Spleen (tissue), 11 donors: Measurements from ENCODE around the gene LSAMP. TPM values are rescaled to one million over a fixed set of nuclear protein-coding genes. Genes with fewer than 3 reads are reported as not detected.

Source experiments
- DNase-seq: peaks from one replicate; pipeline ENCODE4 v3.0.0-alpha.2; 2020
- H3K27ac ChIP-seq, 8 donors: fragments of 200-600 bp; sonication (generic) in 7 of 8; 1 replicate in 4 of 8; 2 replicates in 4 of 8; pipeline versions ENCODE4 v1.5.0 to v1.8.0; 2016 to 2021; ENCODE audit warnings: inconsistent platforms in 4 of 8, mild to moderate bottlenecking in 4 of 8, moderate library complexity in 1 of 8
- H3K27me3 ChIP-seq, 7 donors: fragments of 200-600 bp; sonication (generic) in 6 of 7; replicated peaks in 1 of 7; 1 replicate in 4 of 7; 2 replicates in 3 of 7; pipeline versions ENCODE4 v1.5.0 to v1.8.0; 2016 to 2021; ENCODE audit warnings: inconsistent platforms in 3 of 7, mild to moderate bottlenecking in 1 of 7
- H3K36me3 ChIP-seq, 6 donors: fragments of 200-600 bp; sonication (generic) in 5 of 6; 1 replicate in 4 of 6; 2 replicates in 2 of 6; pipeline versions ENCODE4 v1.5.0 to v1.8.0; 2016 to 2021; ENCODE audit warnings: inconsistent platforms in 2 of 6
- H3K4me1 ChIP-seq, 6 donors: fragments of 200-600 bp; sonication (generic) in 5 of 6; 1 replicate in 3 of 6; 2 replicates in 3 of 6; pipeline versions ENCODE4 v1.5.0 to v1.8.0; 2016 to 2021; ENCODE audit warnings: inconsistent platforms in 3 of 6
- H3K4me3 ChIP-seq, 8 donors: fragments of 200-600 bp; sonication (generic) in 7 of 8; 1 replicate in 4 of 8; 2 replicates in 4 of 8; pipeline versions ENCODE4 v1.5.0 to v1.8.0; 2016 to 2021; ENCODE audit warnings: inconsistent platforms in 4 of 8, mild to moderate bottlenecking in 4 of 8, moderate library complexity in 2 of 8
- H3K9me3 ChIP-seq, 8 donors: fragments of 200-600 bp; sonication (generic) in 7 of 8; 1 replicate in 4 of 8; 2 replicates in 4 of 8; pipeline versions ENCODE4 v1.5.0 to v1.8.0; 2016 to 2021; ENCODE audit warnings: inconsistent platforms in 4 of 8
- CTCF ChIP-seq, 11 experiments: fragments of 200-600 bp in 7 of 11; fragments of 450-650 bp in 4 of 11; sonication (generic) in 4 of 11; IDR thresholded peaks in 8 of 11; conservative IDR thresholded peaks in 3 of 11; 1 replicate in 7 of 11; 2 replicates in 4 of 11; pipeline versions ENCODE4 v1.4.0 to v1.8.0; 2016 to 2021; ENCODE audit warnings: antibody characterized with exemption in 11 of 11, inconsistent platforms in 4 of 11, mild to moderate bottlenecking in 1 of 11
- POLR2A ChIP-seq, 3 donors: fragments of 450-650 bp; IDR thresholded peaks; one replicate each; pipeline ENCODE4 v1.5.1; 2017; ENCODE audit warnings: antibody characterized with exemption in 3 of 3, mild to moderate bottlenecking in 1 of 3
- POLR2AphosphoS5 ChIP-seq, 3 donors: sonication (generic); formaldehyde crosslinking; IDR thresholded peaks; one replicate each; pipeline ENCODE4 v1.5.1; 2017; ENCODE audit warnings: antibody characterized with exemption in 3 of 3
- WGBS, 5 donors: extraction: QIAGEN DNeasy Blood & Tissue Kit in 3 of 5; methylation state at CpG; one replicate each; pipeline versions ENCODE4 v1.1.5 to v1.1.7; 2013 to 2018; 5-methylcytosine and 5-hydroxymethylcytosine counted together
- intact Hi-C: fragments of 100-400 bp; cut with DNase I; formaldehyde crosslinking; loops from one replicate; pipeline ENCODE4 v1.15.0; 2023; ENCODE audit warnings: low total_unique reads
- polyA plus RNA-seq, 3 donors: library from polyadenylated mRNA; stranded (reverse); fragments of 200-250 nt; gene quantifications; one replicate each; pipeline ENCODE4 v1.2.1, GENCODE V29; 2013
- total RNA-seq, 7 donors: library from RNA; depleted of rRNA in 3 of 7; stranded (reverse); fragments of >200 nt in 3 of 7; fragmentation: NEBNext Ultra II Directional in 4 of 7; extraction: Animal tissue kit (Norgen Biotek cat#: 25700) in 4 of 7; gene quantifications; one replicate each; pipeline versions ENCODE4 v1.1.0 to v1.2.1, GENCODE V29; 2016 to 2021
- donor health status: healthy with polysubstance abuse.
- donor health status: DM: no; HTN: no; CAD: no; lungs with moderate emphysema.
- donor health status: DM: no; HTN: no; CAD: no.
- donor health status: Bipolar disorder and iron deficiency.
- donor health status: healthy.
- donor health status: DM: no; HTN: no; CAD: no.
- donor health status: DM: yes; HTN: yes; CAD: no.

Gene LSAMP
- total and polyA plus RNA-seq, 10 donors = 0.45 to 6.8 (median 1.3) TPM

- H3K36me3 ChIP-seq = no peaks in the 10 kb centered on the region
- 81 to 91% (median 87%) methylated on average over 2 of the region's 2 CpGs for WGBS, 5 donors
- H3K27me3 ChIP-seq = no peaks in the 10 kb centered on the region
- no peak overlapping the region for H3K4me3 ChIP-seq
- no peak for DNase-seq
- H3K27ac ChIP-seq = no peak overlapping the region
- intact Hi-C loops = no loop called here
- TF ChIP-seq POLR2AphosphoS5 (IDR thresholded peaks at IDR 0.05) = no peak
- TF ChIP-seq CTCF (IDR thresholded peaks at IDR 0.05 in 8 of 11, conservative IDR thresholded peaks at IDR 0.05 in 3 of 11) = no peak
- no peak for TF ChIP-seq POLR2A (IDR thresholded peaks at IDR 0.05)
- no peaks in the 10 kb centered on the region for H3K9me3 ChIP-seq
- peaks cover 0 to 3% (median 0%) of the 10 kb centered on the region in 6 donors for H3K4me1 ChIP-seq
Measured at GRCh38 chr3:115825046-115825445, 620.2 kb downstream of the LSAMP start.

- H3K36me3 ChIP-seq = no peaks in the 10 kb centered on the region
- intact Hi-C loops = no loop called here
Measured at GRCh38 chr3:115823083-115823482, 622.2 kb downstream of the LSAMP start.

GRCh38 chr3:115822579-115822978 is 622.7 kb downstream of the LSAMP start:
- no peaks in the 10 kb centered on the region for H3K4me1 ChIP-seq
- H3K36me3 ChIP-seq = no peaks in the 10 kb centered on the region
- no peak overlapping the region for H3K4me3 ChIP-seq
- no peaks in the 10 kb centered on the region for H3K9me3 ChIP-seq
- WGBS, 5 donors = 87 to 98% (median 94%) methylated on average over 3 of the region's 3 CpGs
- no peak overlapping the region for H3K27ac ChIP-seq
- TF ChIP-seq POLR2A (IDR thresholded peaks at IDR 0.05) (no peak), CTCF (IDR thresholded peaks at IDR 0.05 in 8 of 11, conservative IDR thresholded peaks at IDR 0.05 in 3 of 11) (no peak), POLR2AphosphoS5 (IDR thresholded peaks at IDR 0.05) (no peak)
- no peak for DNase-seq
- intact Hi-C loops = no loop called here
- no peaks in the 10 kb centered on the region for H3K27me3 ChIP-seq

More at GRCh38 chr3:115823083-115823482, 622.2 kb downstream of the LSAMP start:
- Histone ChIP-seq H3K4me1 (no peaks in the 10 kb centered on the region), H3K27me3 (no peaks in the 10 kb centered on the region), H3K9me3 (no peaks in the 10 kb centered on the region), H3K4me3 (no peak overlapping the region), H3K27ac (no peak overlapping the region)
- 95 to 99% (median 96%) methylated on average over 2 of the region's 2 CpGs for WGBS, 5 donors
- no peak for DNase-seq
- TF ChIP-seq POLR2A (IDR thresholded peaks at IDR 0.05) (no peak), CTCF (IDR thresholded peaks at IDR 0.05 in 8 of 11, conservative IDR thresholded peaks at IDR 0.05 in 3 of 11) (no peak), POLR2AphosphoS5 (IDR thresholded peaks at IDR 0.05) (no peak)

- Histone ChIP-seq H3K4me1 (peaks cover 0 to under 1% (median 0%) of the 10 kb centered on the region in 6 donors), H3K27me3 (no peaks in the 10 kb centered on the region), H3K27ac (no peak overlapping the region), H3K36me3 (no peaks in the 10 kb centered on the region), H3K4me3 (no peak overlapping the region), H3K9me3 (no peaks in the 10 kb centered on the region)
- TF ChIP-seq POLR2A (IDR thresholded peaks at IDR 0.05) = no peak
- peak; percentile 68 to 99 (median 92) for TF ChIP-seq CTCF (IDR thresholded peaks at IDR 0.05 in 8 of 11, conservative IDR thresholded peaks at IDR 0.05 in 3 of 11)
- 48 to 54% (median 53%) methylated on average over 6 of the region's 6 CpGs for WGBS, 5 donors
- intact Hi-C loops = no loop called here
- DNase-seq = no peak
Measured at GRCh38 chr3:115819785-115820384, 625.4 kb downstream of the LSAMP start.
